ENCODE data around the gene GAB2.
"Not testable (repeated sequence)": the region's sequence is repeated elsewhere in the genome, so short reads cannot be mapped to it uniquely, and the experiment has no call there.

GAB2 gene

GRCh38 chr11:78261367-78261766 lies 156.3 kb downstream of the GAB2 start:
- DNase-seq (ENCODE audit: low read depth, low spot score) = no peak
- no peak overlapping the region for H3K27ac ChIP-seq

GRCh38 chr11:78259777-78260487 lies 157.7 kb downstream of the GAB2 start:
- no peak overlapping the region for H3K27ac ChIP-seq

GRCh38 chr11:78257654-78258053 lies 160.0 kb downstream of the GAB2 start:
- DNase-seq (ENCODE audit: low read depth, low spot score) = no peak
- H3K27ac ChIP-seq = no peak overlapping the region

More at GRCh38 chr11:78259777-78260487, 157.7 kb downstream of the GAB2 start:
- DNase-seq (ENCODE audit: low read depth, low spot score) = no peak

GRCh38 chr11:78256962-78257361 lies 160.7 kb downstream of the GAB2 start:
- H3K27ac ChIP-seq = no peak overlapping the region
- DNase-seq (ENCODE audit: low read depth, low spot score) = no peak

GRCh38 chr11:78255919-78256318 lies 161.7 kb downstream of the GAB2 start:
- H3K27ac ChIP-seq = no peak overlapping the region
- DNase-seq (ENCODE audit: low read depth, low spot score) = no peak

- H3K27ac ChIP-seq = no peak overlapping the region
Observed at GRCh38 chr11:78254268-78254667, 163.4 kb downstream of the GAB2 start.

GRCh38 chr11:78253797-78254196 lies 163.8 kb downstream of the GAB2 start:
- no peak overlapping the region for H3K27ac ChIP-seq
- no peak for DNase-seq (ENCODE audit: low read depth, low spot score)

More at GRCh38 chr11:78254268-78254667, 163.4 kb downstream of the GAB2 start:
- DNase-seq (ENCODE audit: low read depth, low spot score) = no peak

- DNase-seq (ENCODE audit: low read depth, low spot score) = no peak
Observed at GRCh38 chr11:78251083-78251775, 166.4 kb downstream of the GAB2 start.

GRCh38 chr11:78250099-78250498 lies 167.5 kb downstream of the GAB2 start:
- no peak for DNase-seq (ENCODE audit: low read depth, low spot score)
- no peak overlapping the region for H3K27ac ChIP-seq

More at GRCh38 chr11:78251083-78251775, 166.4 kb downstream of the GAB2 start:
- no peak overlapping the region for H3K27ac ChIP-seq

GRCh38 chr11:78248903-78249302 lies 168.7 kb downstream of the GAB2 start:
- DNase-seq (ENCODE audit: low read depth, low spot score) = no peak

GRCh38 chr11:78248191-78248590 lies 169.4 kb downstream of the GAB2 start:
- no peak overlapping the region for H3K27ac ChIP-seq
- no peak for DNase-seq (ENCODE audit: low read depth, low spot score)

More at GRCh38 chr11:78248903-78249302, 168.7 kb downstream of the GAB2 start:
- no peak overlapping the region for H3K27ac ChIP-seq

GRCh38 chr11:78244546-78245255 lies 172.9 kb downstream of the GAB2 start:
- no peak overlapping the region for H3K27ac ChIP-seq
- no peak for DNase-seq (ENCODE audit: low read depth, low spot score)

- DNase-seq (ENCODE audit: low read depth, low spot score) = no peak
- no peak overlapping the region for H3K27ac ChIP-seq
Observed at GRCh38 chr11:78244080-78244479, 173.5 kb downstream of the GAB2 start.

GRCh38 chr11:78241475-78241874 lies 176.1 kb downstream of the GAB2 start:
- DNase-seq (ENCODE audit: low read depth, low spot score) = no peak
- H3K27ac ChIP-seq = no peak overlapping the region

- no peak for DNase-seq (ENCODE audit: low read depth, low spot score)
- no peak overlapping the region for H3K27ac ChIP-seq
Observed at GRCh38 chr11:78239781-78240180, 177.8 kb downstream of the GAB2 start.

- H3K27ac ChIP-seq = no peak overlapping the region
- no peak for DNase-seq (ENCODE audit: low read depth, low spot score)
Observed at GRCh38 chr11:78237293-78238046, 180.2 kb downstream of the GAB2 start.

- DNase-seq (ENCODE audit: low read depth, low spot score) = no peak
- no peak overlapping the region for H3K27ac ChIP-seq
Observed at GRCh38 chr11:78234006-78234405, 183.6 kb downstream of the GAB2 start.

GRCh38 chr11:78233046-78233445 lies 184.6 kb downstream of the GAB2 start:
- H3K27ac ChIP-seq = peak overlapping the region; percentile 4
- not testable (repeated sequence) for DNase-seq (ENCODE audit: low read depth, low spot score)

- DNase-seq (ENCODE audit: low read depth, low spot score) = no peak
- peak overlapping the region; percentile 4 for H3K27ac ChIP-seq
Observed at GRCh38 chr11:78231962-78232501, 185.6 kb downstream of the GAB2 start.
